ENCODE data around the gene BNIP2.

GRCh38 chr15:59707619-59708018, 18.5 kb upstream of the BNIP2 start:
- no peak for TF ChIP-seq GATA3 (IDR thresholded peaks at IDR 0.05; ENCODE audit: low read depth, low read length)
- TF ChIP-seq GATA2 (IDR thresholded peaks at IDR 0.05; ENCODE audit: low read depth, low read length): no peak

Data from SH-SY5Y (cell line).